IMR-90 (cell line): ENCODE results near the gene PLD4. TPM values are rescaled to one million over a fixed set of nuclear protein-coding genes. Genes with fewer than 3 reads are reported as not detected.

Experiments used
- ATAC-seq: fragments of 200-7000 bp; cut with Tn5 transposase; 2 replicates; pipeline ENCODE4 v1.9.1; 2020; ENCODE audit warnings: low read depth, mild to moderate bottlenecking, moderate library complexity
- BruUV-seq: library from RNA; stranded (reverse); fragments of 400-500 nt; replicated peaks from 2 replicates; lab custom pipeline; 2021; lab: Mats Ljungman, UMichigan
- CTCF ChIA-PET: fragments of 300-600 bp; formaldehyde crosslinking; extraction: SDS; loops from one replicate; lab custom pipeline; 2021; ENCODE audit warnings: antibody characterized with exemption; lab: Yijun Ruan, JAX
- POLR2A ChIA-PET: fragments of 300-600 bp; sonication (Branson Sonifier 250); formaldehyde crosslinking; loops from one replicate; lab custom pipeline; 2022; ENCODE audit warnings: antibody characterized with exemption; ENCODE audit not compliant: unreplicated experiment; lab: Charles Lee
- DNase-seq: peaks from one replicate; pipeline ENCODE4 v3.0.0; 2013
- H2AFZ ChIP-seq: replicated peaks from 2 replicates; pipeline ENCODE3; 2013; ENCODE audit warnings: low read length, mild to moderate bottlenecking; ENCODE audit not compliant: poor library complexity
- H2AK5ac ChIP-seq: 2 replicates; pipeline ENCODE4 v1.6.1; 2013; ENCODE audit warnings: low read depth, low read length, inconsistent platforms
- H2AK9ac ChIP-seq: replicated peaks from 2 replicates; pipeline ENCODE3; 2013; ENCODE audit warnings: mild to moderate bottlenecking, low read depth, low read length, moderate library complexity; ENCODE audit not compliant: poor library complexity
- H2BK120ac ChIP-seq: 2 replicates; pipeline ENCODE4 v1.6.1; 2013; ENCODE audit warnings: low read depth, low read length, inconsistent platforms
- H2BK15ac ChIP-seq: 3 replicates; pipeline ENCODE4 v1.6.1; 2013; ENCODE audit warnings: low read depth, low read length, inconsistent platforms
- H2BK20ac ChIP-seq: 2 replicates; pipeline ENCODE4 v1.6.1; 2013; ENCODE audit warnings: low read depth, mild to moderate bottlenecking, inconsistent platforms, low read length, moderate library complexity
- H2BK5ac ChIP-seq: 2 replicates; pipeline ENCODE4 v1.6.1; 2013; ENCODE audit warnings: mild to moderate bottlenecking, low read depth, low read length, inconsistent platforms; ENCODE audit not compliant: poor library complexity, severe bottlenecking
- H3K14ac ChIP-seq: replicated peaks from 2 replicates; pipeline ENCODE4 v1.6.1; 2013; ENCODE audit warnings: low read depth, low read length, inconsistent platforms
- H3K18ac ChIP-seq: 2 replicates; pipeline ENCODE4 v1.6.1; 2013; ENCODE audit warnings: low read depth, low read length, control low read depth
- H3K23ac ChIP-seq: 2 replicates; pipeline ENCODE4 v1.6.1; 2013; ENCODE audit warnings: low read depth, low read length, inconsistent platforms
- H3K27ac ChIP-seq: 2 replicates; pipeline ENCODE4 v1.5.1; 2013; ENCODE audit warnings: mild to moderate bottlenecking, control low read depth, low read length; ENCODE audit not compliant: insufficient read depth
- H3K27me3 ChIP-seq: 2 replicates; pipeline ENCODE4 v1.6.1; 2013; ENCODE audit warnings: low read length; ENCODE audit not compliant: control insufficient read depth, insufficient read depth
- H3K36me3 ChIP-seq: 2 replicates; pipeline ENCODE4 v1.6.1; 2013; ENCODE audit warnings: low read length, mixed read lengths; ENCODE audit not compliant: control insufficient read depth, insufficient read depth
- H3K4ac ChIP-seq: 2 replicates; pipeline ENCODE4 v1.6.1; 2013; ENCODE audit warnings: low read depth, low read length, inconsistent platforms
- H3K4me1 ChIP-seq: 2 replicates; pipeline ENCODE4 v1.6.1; 2013; ENCODE audit warnings: low read length, mixed read lengths; ENCODE audit not compliant: control insufficient read depth, insufficient read depth
- H3K4me2 ChIP-seq: 2 replicates; pipeline ENCODE4 v1.6.1; 2013; ENCODE audit warnings: low read depth, mild to moderate bottlenecking, control low read depth, low read length, moderate library complexity
- H3K4me3 ChIP-seq: 2 replicates; pipeline ENCODE4 v1.5.1; 2013; ENCODE audit warnings: low read depth, mild to moderate bottlenecking, control low read depth, low read length, moderate library complexity; ENCODE audit not compliant: insufficient read depth
- H3K56ac ChIP-seq: 2 replicates; pipeline ENCODE4 v1.6.1; 2013; ENCODE audit warnings: low read length, inconsistent platforms; ENCODE audit not compliant: insufficient read depth; ENCODE audit errors: extremely low read depth
- H3K79me1 ChIP-seq, 2 experiments: 2 replicates each; pipeline ENCODE4 v1.6.1; 2013; ENCODE audit warnings: low read length in 2 of 2, inconsistent platforms in 1 of 2, low read depth in 1 of 2
- H3K9ac ChIP-seq: 2 replicates; pipeline ENCODE4 v1.6.1; 2013; ENCODE audit warnings: low read depth, low read length, control low read depth
- H3K9me1 ChIP-seq: 2 replicates; pipeline ENCODE4 v1.6.1; 2013; ENCODE audit warnings: low read length, inconsistent platforms; ENCODE audit not compliant: insufficient read depth
- H3K9me3 ChIP-seq: 2 replicates; pipeline ENCODE4 v1.6.1; 2013; ENCODE audit warnings: low read length; ENCODE audit not compliant: control insufficient read depth, insufficient read depth
- H4K20me1 ChIP-seq: 2 replicates; pipeline ENCODE4 v1.6.1; 2013; ENCODE audit warnings: low read length, inconsistent platforms; ENCODE audit not compliant: insufficient read depth
- H4K5ac ChIP-seq: 2 replicates; pipeline ENCODE4 v1.6.1; 2013; ENCODE audit warnings: mild to moderate bottlenecking, low read depth, low read length, control low read depth
- H4K8ac ChIP-seq, 2 experiments: 2 replicates each; pipeline ENCODE4 v1.6.1; 2013; ENCODE audit warnings: low read depth in 2 of 2, low read length in 2 of 2, control low read depth in 1 of 2, inconsistent platforms in 1 of 2
- H4K91ac ChIP-seq: 2 replicates; pipeline ENCODE4 v1.6.1; 2013; ENCODE audit warnings: low read depth, low read length, inconsistent platforms; ENCODE audit not compliant: insufficient read depth
- RFX5 ChIP-seq: IDR thresholded peaks from 2 replicates; pipeline ENCODE4 v1.8.0; 2012; ENCODE audit warnings: low read depth, mild to moderate bottlenecking, low read length, moderate library complexity
- WGBS, 2 experiments: methylation state at CpG; one replicate each; pipeline versions ENCODE4 v1.1.5 to v1.1.7; 2013; ENCODE audit warnings: missing lambda C conversion rate in 2 of 2; ENCODE audit not compliant: insufficient read length in 1 of 2; ENCODE audit errors: extremely low coverage in 2 of 2; 5-methylcytosine and 5-hydroxymethylcytosine counted together
- dilution Hi-C: fragments of 300-500 bp; cut with HindIII; formaldehyde crosslinking; loops from one replicate; pipeline ENCODE4 v1.14.3; 2018; ENCODE audit warnings: low sequenced_read_pairs; ENCODE audit not compliant: unreplicated experiment
- in situ Hi-C: fragments of 300-500 bp; cut with MboI; formaldehyde crosslinking; loops from 3 replicates; pipeline ENCODE4 v1.14.3; 2019; ENCODE audit warnings: low sequenced_read_pairs, inconsistent platforms, mixed read lengths
- intact Hi-C: fragments of 100-400 bp; cut with micrococcal nuclease; formaldehyde crosslinking; loops from 2 replicates; pipeline ENCODE4 v1.10.0; 2022
- polyA plus RNA-seq, 3 experiments: library from polyadenylated mRNA; depleted of rRNA; stranded (reverse); fragments of >200 nt; gene quantifications; 2 replicates each; pipeline ENCODE4 v1.2.3, GENCODE V29; 2012; ENCODE audit warnings: low replicate concordance in 1 of 3
- total RNA-seq: library from RNA; depleted of rRNA; stranded (reverse); fragments of >200 nt; gene quantifications from 2 replicates; pipeline ENCODE4 v1.2.3, GENCODE V29; 2012

PLD4 gene
- total and polyA plus RNA-seq, 2 of the 4 experiments (the other 2 are of a cell fraction) = 0.05 TPM; not detected in 1

DNA sequence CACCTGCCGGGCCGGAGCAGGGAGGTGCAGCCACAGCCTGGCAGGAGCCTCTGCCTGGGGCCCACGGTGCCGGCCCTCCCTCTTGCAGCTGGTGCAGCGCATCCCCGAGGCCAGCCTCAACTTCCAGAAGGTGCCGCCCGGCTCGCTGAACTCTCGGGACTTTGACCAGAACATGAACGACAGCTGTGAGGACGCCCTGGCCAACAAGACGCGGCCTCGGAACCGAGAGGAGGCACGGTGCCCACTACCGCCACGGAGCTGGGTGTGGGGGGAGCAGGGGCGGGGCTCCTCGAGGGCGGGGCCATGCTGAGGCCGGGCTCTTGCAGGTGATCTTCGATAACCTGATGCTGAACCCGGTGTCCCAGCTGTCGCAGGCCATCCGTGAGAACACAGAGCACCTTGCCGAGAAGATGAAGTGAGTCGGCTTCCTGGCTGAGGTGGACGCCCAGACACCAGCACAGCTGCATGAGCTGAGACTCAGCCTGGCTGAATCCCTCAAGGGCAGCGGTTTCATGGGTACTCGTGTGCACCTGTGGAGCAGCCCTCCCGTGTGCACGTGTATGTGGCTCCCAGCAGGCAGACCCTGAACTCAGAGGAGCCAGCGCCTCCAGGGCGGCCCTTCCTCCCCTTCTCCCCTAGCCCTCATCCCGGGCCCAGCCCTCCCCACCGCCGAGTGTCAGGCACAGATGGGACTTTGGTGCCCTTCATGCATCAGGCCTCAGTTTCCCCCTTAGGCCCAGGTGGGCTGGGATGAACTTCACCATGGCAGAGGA is 31.1 kb upstream of the PLD4 start:
- Histone ChIP-seq H3K4me3 (no peak overlapping the region), H2BK120ac (no peak overlapping the region), H3K4me1 (no peaks in the 10 kb centered on the region), H2AK9ac (no peak overlapping the region), H3K18ac (no peak overlapping the region), H2BK5ac (no peak overlapping the region), H2BK20ac (no peak overlapping the region), H4K20me1 (no peaks in the 10 kb centered on the region; the same call in none of the 2 replicates), H4K8ac (no peak overlapping the region), H4K91ac (no peak overlapping the region), H3K79me1 (no peaks in the 10 kb centered on the region), H3K9ac (no peak overlapping the region), H3K56ac (no peak overlapping the region), H3K27ac (no peak overlapping the region), H2AFZ (no peak overlapping the region), H3K36me3 (peaks cover 15% of the 10 kb centered on the region; the same call in 1 of the 2 replicates), H4K5ac (no peak overlapping the region), H2AK5ac (no peak overlapping the region), H3K23ac (no peak overlapping the region), H3K9me3 (no peaks in the 10 kb centered on the region), H2BK15ac (no peak overlapping the region), H3K4ac (no peak overlapping the region), H3K27me3 (no peaks in the 10 kb centered on the region), H3K4me2 (no peak overlapping the region), H3K9me1 (0 out of 2 replicates have a peak, but pooled peaks cover 2% of the 10 kb centered on the region), H3K14ac (no peak overlapping the region)
- BruUV-seq = no TSS peak
- WGBS, 2 experiments = 84% methylated on average over 28 of the region's 39 CpGs; no CpG with 5 or more reads in 1 of the 2 experiments
- ChIA-PET POLR2A (no interaction called here), CTCF (no interaction called here)
- ATAC-seq (no peak), DNase-seq (no peak)
- dilution Hi-C loops (no loop called here), intact Hi-C loops (no loop called here), in situ Hi-C loops (no loop called here)
- no peak for TF ChIP-seq RFX5
